ENCODE results near the gene COL21A1.

COL21A1 gene

GRCh38 chr6:56245903-56246351, 1.5 kb downstream of the COL21A1 start:
- DNase-seq (ENCODE audit: low read depth) = no peak

- no peak for DNase-seq (ENCODE audit: low read depth)
Observed at GRCh38 chr6:56244528-56245253, 2.7 kb downstream of the COL21A1 start.

GRCh38 chr6:56244089-56244488, 3.3 kb downstream of the COL21A1 start:
- no peak for DNase-seq (ENCODE audit: low read depth)

- DNase-seq (ENCODE audit: low read depth) = no peak
Observed at GRCh38 chr6:56243518-56244070, 3.8 kb downstream of the COL21A1 start.

GRCh38 chr6:56242346-56242745, 5.0 kb downstream of the COL21A1 start:
- DNase-seq (ENCODE audit: low read depth) = no peak

GRCh38 chr6:56241124-56241802, 6.1 kb downstream of the COL21A1 start:
- no peak for DNase-seq (ENCODE audit: low read depth)

GRCh38 chr6:56238352-56238751, 9.0 kb downstream of the COL21A1 start:
- DNase-seq (ENCODE audit: low read depth) = no peak

GRCh38 chr6:56235245-56235644, 12.1 kb downstream of the COL21A1 start:
- DNase-seq (ENCODE audit: low read depth) = no peak

- DNase-seq (ENCODE audit: low read depth) = no peak
Observed at GRCh38 chr6:56232436-56232835, 14.9 kb downstream of the COL21A1 start.

- DNase-seq (ENCODE audit: low read depth) = no peak
Observed at GRCh38 chr6:56231827-56232226, 15.6 kb downstream of the COL21A1 start.

- no peak for DNase-seq (ENCODE audit: low read depth)
Observed at GRCh38 chr6:56230976-56231566, 16.3 kb downstream of the COL21A1 start.

GRCh38 chr6:56227071-56227879, 20.1 kb downstream of the COL21A1 start:
- no peak for DNase-seq (ENCODE audit: low read depth)

- DNase-seq (ENCODE audit: low read depth) = no peak
Observed at GRCh38 chr6:56223995-56224394, 23.4 kb downstream of the COL21A1 start.

GRCh38 chr6:56222499-56222898, 24.9 kb downstream of the COL21A1 start:
- DNase-seq (ENCODE audit: low read depth) = no peak

- no peak for DNase-seq (ENCODE audit: low read depth)
Observed at GRCh38 chr6:56220078-56220477, 27.3 kb downstream of the COL21A1 start.

GRCh38 chr6:56214703-56215101, 32.7 kb downstream of the COL21A1 start:
- no peak for DNase-seq (ENCODE audit: low read depth)

- no peak for DNase-seq (ENCODE audit: low read depth)
Observed at GRCh38 chr6:56214041-56214702, 33.2 kb downstream of the COL21A1 start.

GRCh38 chr6:56211724-56212123, 35.7 kb downstream of the COL21A1 start:
- no peak for DNase-seq (ENCODE audit: low read depth)

GRCh38 chr6:56204134-56204533, 43.2 kb downstream of the COL21A1 start:
- DNase-seq (ENCODE audit: low read depth) = no peak

GRCh38 chr6:56199956-56200355, 47.4 kb downstream of the COL21A1 start:
- DNase-seq (ENCODE audit: low read depth) = no peak

- DNase-seq (ENCODE audit: low read depth) = no peak
Observed at GRCh38 chr6:56193846-56194245, 53.5 kb downstream of the COL21A1 start.

- no peak for DNase-seq (ENCODE audit: low read depth)
Observed at GRCh38 chr6:56188429-56188828, 59.0 kb downstream of the COL21A1 start.
